Fibroblast of lung (primary cell): ENCODE measurements around the gene KCND2. TPM values are rescaled to one million over a fixed set of nuclear protein-coding genes. Genes with fewer than 3 reads are reported as not detected.

Experiments
- DNase-seq, 2 donors: peaks; one replicate each; pipeline versions ENCODE4 v3.0.0 to v3.0.0-alpha.2; 2010; ENCODE audit warnings: low read depth in 2 of 2
- H2AFZ ChIP-seq: 2 replicates; pipeline ENCODE4 v1.5.1; 2012; ENCODE audit warnings: low read length, control low read depth, inconsistent platforms
- H3K27ac ChIP-seq: 2 replicates; pipeline ENCODE4 v1.5.1; 2011; ENCODE audit warnings: low read length, control low read depth; ENCODE audit not compliant: insufficient read depth
- H3K27me3 ChIP-seq: 2 replicates; pipeline ENCODE4 v1.5.1; 2011; ENCODE audit warnings: mild to moderate bottlenecking, low read length; ENCODE audit not compliant: control insufficient read depth, insufficient read depth
- H3K36me3 ChIP-seq: 2 replicates; pipeline ENCODE4 v1.5.1; 2011; ENCODE audit warnings: low read length; ENCODE audit not compliant: control insufficient read depth, insufficient read depth
- H3K4me1 ChIP-seq: 2 replicates; pipeline ENCODE4 v1.5.1; 2011; ENCODE audit warnings: low read length; ENCODE audit not compliant: control insufficient read depth, insufficient read depth; ENCODE audit errors: extremely low read depth
- H3K4me2 ChIP-seq: 2 replicates; pipeline ENCODE4 v1.5.1; 2011; ENCODE audit warnings: low read length, control low read depth; ENCODE audit not compliant: insufficient read depth; ENCODE audit errors: extremely low read depth
- H3K4me3 ChIP-seq, 4 experiments: fragments of 200-600 bp in 1 of 4; sonication (generic) in 1 of 4; replicated peaks in 1 of 4; 2 replicates each; pipeline ENCODE4 v1.5.1; 2011 to 2016; ENCODE audit warnings: low read length in 4 of 4, low read depth in 3 of 4, mild to moderate bottlenecking in 3 of 4, control low read depth in 2 of 4, inconsistent platforms in 1 of 4, mixed read lengths in 1 of 4; ENCODE audit not compliant: insufficient read depth in 1 of 4; ENCODE audit errors: control extremely low read depth in 1 of 4
- H3K79me2 ChIP-seq: 2 replicates; pipeline ENCODE4 v1.5.1; 2012; ENCODE audit warnings: mild to moderate bottlenecking, low read length, inconsistent platforms; ENCODE audit not compliant: control insufficient read depth, insufficient read depth
- H3K9ac ChIP-seq: 2 replicates; pipeline ENCODE4 v1.5.1; 2011; ENCODE audit warnings: mild to moderate bottlenecking, low read length, control low read depth; ENCODE audit not compliant: insufficient read depth
- H3K9me3 ChIP-seq: 2 replicates; pipeline ENCODE4 v1.5.1; 2012; ENCODE audit warnings: low read depth, low read length; ENCODE audit not compliant: control insufficient read depth, insufficient read depth
- H4K20me1 ChIP-seq: 2 replicates; pipeline ENCODE4 v1.5.1; 2011; ENCODE audit warnings: low read length; ENCODE audit not compliant: control insufficient read depth, insufficient read depth; ENCODE audit errors: extremely low read depth
- EZH2 ChIP-seq: IDR thresholded peaks from 2 replicates; pipeline ENCODE4 v1.5.1; 2012; ENCODE audit warnings: low read length, control low read depth, mild to moderate bottlenecking; ENCODE audit errors: missing control alignments
- polyA plus RNA-seq, 2 donors: library from polyadenylated mRNA; depleted of rRNA in 1 of 2; stranded (reverse) in 1 of 2; unstranded in 1 of 2; fragments of >200 nt; gene quantifications; 2 replicates each; pipeline ENCODE4 v1.2.1, GENCODE V29; 2011 to 2012; ENCODE audit warnings: missing spikeins in 1 of 2
- total RNA-seq: library from RNA; depleted of rRNA; stranded (reverse); fragments of >200 nt; gene quantifications from 2 replicates; pipeline ENCODE4 v1.2.1, GENCODE V29; 2014
- TF ChIP-seq, protein P1 (sequence below), 2 donors: IDR thresholded peaks in 1 of 2; conservative IDR thresholded peaks in 1 of 2; 1 replicate in 1 of 2; 2 replicates in 1 of 2; pipeline ENCODE4 v1.5.1; 2011 to 2012; ENCODE audit warnings: low read length in 2 of 2, control low read depth in 1 of 2, inconsistent platforms in 1 of 2, low read depth in 1 of 2, mild to moderate bottlenecking in 1 of 2

KCND2 gene
- total and polyA plus RNA-seq, 2 donors (not counting 1 experiment from before 2014, with no cell fraction given): 2.1 to 6.1 TPM

DNA sequence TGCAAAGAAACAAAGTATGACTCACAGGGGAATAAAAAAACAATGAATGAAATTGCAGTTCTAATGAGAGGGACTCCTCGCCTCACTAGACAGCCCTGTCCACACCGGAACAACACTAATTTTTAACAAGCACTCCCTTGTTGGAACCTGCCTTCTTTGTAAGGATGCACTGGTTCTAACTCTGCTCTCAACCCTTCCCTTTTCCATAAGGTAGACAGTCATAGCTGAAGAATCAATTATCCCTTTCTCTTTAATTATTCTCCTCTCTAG, 519.8 kb downstream of the KCND2 start:
- Histone ChIP-seq H4K20me1 (no peaks in the 10 kb centered on the region), H2AFZ (no peak overlapping the region), H3K9me3 (no peaks in the 10 kb centered on the region), H3K79me2 (no peaks in the 10 kb centered on the region), H3K27ac (no peak overlapping the region), H3K9ac (no peak overlapping the region), H3K36me3 (no peaks in the 10 kb centered on the region), H3K4me2 (no peak overlapping the region), H3K27me3 (no peaks in the 10 kb centered on the region), H3K4me3 (no peak overlapping the region), H3K4me1 (no peaks in the 10 kb centered on the region)
- TF ChIP-seq, protein P1, sequence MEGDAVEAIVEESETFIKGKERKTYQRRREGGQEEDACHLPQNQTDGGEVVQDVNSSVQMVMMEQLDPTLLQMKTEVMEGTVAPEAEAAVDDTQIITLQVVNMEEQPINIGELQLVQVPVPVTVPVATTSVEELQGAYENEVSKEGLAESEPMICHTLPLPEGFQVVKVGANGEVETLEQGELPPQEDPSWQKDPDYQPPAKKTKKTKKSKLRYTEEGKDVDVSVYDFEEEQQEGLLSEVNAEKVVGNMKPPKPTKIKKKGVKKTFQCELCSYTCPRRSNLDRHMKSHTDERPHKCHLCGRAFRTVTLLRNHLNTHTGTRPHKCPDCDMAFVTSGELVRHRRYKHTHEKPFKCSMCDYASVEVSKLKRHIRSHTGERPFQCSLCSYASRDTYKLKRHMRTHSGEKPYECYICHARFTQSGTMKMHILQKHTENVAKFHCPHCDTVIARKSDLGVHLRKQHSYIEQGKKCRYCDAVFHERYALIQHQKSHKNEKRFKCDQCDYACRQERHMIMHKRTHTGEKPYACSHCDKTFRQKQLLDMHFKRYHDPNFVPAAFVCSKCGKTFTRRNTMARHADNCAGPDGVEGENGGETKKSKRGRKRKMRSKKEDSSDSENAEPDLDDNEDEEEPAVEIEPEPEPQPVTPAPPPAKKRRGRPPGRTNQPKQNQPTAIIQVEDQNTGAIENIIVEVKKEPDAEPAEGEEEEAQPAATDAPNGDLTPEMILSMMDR (conservative IDR thresholded peaks at IDR 0.05 in 1 of 2, IDR thresholded peaks at IDR 0.05 in 1 of 2; ENCODE audit: low read depth in 1 of 2, low read length in 2 of 2): no peak
- TF ChIP-seq EZH2: no peak
- no peak for DNase-seq

DNA sequence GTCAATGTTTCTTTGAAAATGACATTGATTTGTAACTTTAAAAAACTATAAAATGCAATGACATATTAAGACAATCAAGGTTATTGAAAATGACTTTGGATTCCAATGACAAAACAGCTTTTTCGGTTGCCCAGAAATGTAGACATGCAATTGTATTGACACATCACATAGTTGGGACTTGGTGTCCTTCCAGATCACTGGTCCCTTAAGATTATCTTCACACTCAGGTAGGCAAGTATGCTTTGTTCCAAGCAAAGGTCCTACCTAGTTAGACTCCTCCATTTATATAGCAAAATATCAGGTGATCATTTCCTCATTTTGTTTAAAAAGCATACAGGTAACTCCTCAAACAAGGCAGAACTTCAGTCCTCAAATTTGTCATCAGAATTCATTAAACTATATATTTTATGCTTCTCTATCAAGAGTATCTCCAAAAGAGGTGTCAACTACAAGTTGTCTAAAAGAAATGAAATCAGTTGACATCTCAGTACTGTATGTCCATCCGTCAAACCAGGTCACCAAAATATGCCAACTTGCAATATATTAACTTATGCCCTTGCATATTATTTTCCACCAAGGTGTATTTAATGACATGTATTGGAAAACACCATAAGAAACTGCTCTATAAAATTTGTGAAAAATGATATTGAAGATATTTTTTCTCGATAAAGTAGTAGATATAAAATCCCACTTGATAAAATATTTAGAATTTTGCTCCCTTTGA, 520.4 kb downstream of the KCND2 start:
- Histone ChIP-seq H3K4me2 (no peak overlapping the region), H3K4me3 (no peak overlapping the region), H3K9ac (no peak overlapping the region), H3K27ac (no peak overlapping the region), H3K9me3 (no peaks in the 10 kb centered on the region), H2AFZ (no peak overlapping the region), H3K36me3 (no peaks in the 10 kb centered on the region), H4K20me1 (no peaks in the 10 kb centered on the region), H3K79me2 (no peaks in the 10 kb centered on the region), H3K27me3 (no peaks in the 10 kb centered on the region), H3K4me1 (no peaks in the 10 kb centered on the region)
- no peak for DNase-seq
- TF ChIP-seq, protein P1 (conservative IDR thresholded peaks at IDR 0.05 in 1 of 2, IDR thresholded peaks at IDR 0.05 in 1 of 2; ENCODE audit: low read depth in 1 of 2, low read length in 2 of 2): no peak
- TF ChIP-seq EZH2: no peak

DNA sequence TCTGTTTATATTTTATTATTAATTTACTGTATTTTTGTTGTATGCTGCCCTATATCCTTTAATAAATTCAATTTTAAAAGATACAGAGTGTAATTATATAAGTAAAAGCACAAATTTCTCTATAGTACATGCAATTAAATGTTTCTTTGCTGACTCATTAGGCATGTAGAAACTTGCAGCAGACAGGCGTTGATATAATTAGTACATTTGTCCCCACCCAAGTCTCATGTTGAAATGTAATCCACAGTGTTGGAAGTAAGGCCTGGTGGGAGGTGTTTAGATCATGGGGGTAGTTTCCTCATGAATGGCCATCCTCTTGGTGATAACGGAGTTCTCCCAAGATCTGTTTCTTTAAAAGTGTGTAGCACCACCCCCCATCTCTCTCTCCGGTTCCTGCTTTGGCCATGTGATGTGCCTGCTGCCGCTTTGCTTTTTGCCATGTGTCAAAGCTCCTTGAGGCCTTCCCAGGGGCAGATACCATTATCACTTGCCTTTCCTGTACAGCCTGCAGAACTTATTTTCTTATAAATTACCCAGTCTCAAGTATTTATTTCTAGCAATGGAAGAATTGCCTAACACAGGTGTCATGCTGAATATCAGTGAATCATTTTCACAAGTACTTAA, 521.2 kb downstream of the KCND2 start:
- Histone ChIP-seq H3K9me3 (no peaks in the 10 kb centered on the region), H3K4me2 (no peak overlapping the region), H3K4me3 (no peak overlapping the region), H4K20me1 (no peaks in the 10 kb centered on the region), H3K27me3 (no peaks in the 10 kb centered on the region), H3K4me1 (no peaks in the 10 kb centered on the region), H3K36me3 (no peaks in the 10 kb centered on the region), H2AFZ (no peak overlapping the region), H3K9ac (no peak overlapping the region), H3K79me2 (no peaks in the 10 kb centered on the region), H3K27ac (no peak overlapping the region)
- DNase-seq: peak; percentile 3 to 24
- no peak for TF ChIP-seq EZH2
- TF ChIP-seq, protein P1 (conservative IDR thresholded peaks at IDR 0.05 in 1 of 2, IDR thresholded peaks at IDR 0.05 in 1 of 2; ENCODE audit: low read depth in 1 of 2, low read length in 2 of 2): no peak
